ENCODE data around the gene HSPA5.
A peak's percentile ranks its signal among the peaks of the same experiment; 100 is the strongest.
"Not testable (repeated sequence)": the region's sequence is repeated elsewhere in the genome, so short reads cannot be mapped to it uniquely, and the experiment has no call there.

HSPA5 gene

GRCh38 chr9:125241863-125242739 is 958 bp upstream of the HSPA5 start:
- no peak for DNase-seq

GRCh38 chr9:125240649-125240999 is 519 bp downstream of the HSPA5 start:
- no peak for DNase-seq

DNA sequence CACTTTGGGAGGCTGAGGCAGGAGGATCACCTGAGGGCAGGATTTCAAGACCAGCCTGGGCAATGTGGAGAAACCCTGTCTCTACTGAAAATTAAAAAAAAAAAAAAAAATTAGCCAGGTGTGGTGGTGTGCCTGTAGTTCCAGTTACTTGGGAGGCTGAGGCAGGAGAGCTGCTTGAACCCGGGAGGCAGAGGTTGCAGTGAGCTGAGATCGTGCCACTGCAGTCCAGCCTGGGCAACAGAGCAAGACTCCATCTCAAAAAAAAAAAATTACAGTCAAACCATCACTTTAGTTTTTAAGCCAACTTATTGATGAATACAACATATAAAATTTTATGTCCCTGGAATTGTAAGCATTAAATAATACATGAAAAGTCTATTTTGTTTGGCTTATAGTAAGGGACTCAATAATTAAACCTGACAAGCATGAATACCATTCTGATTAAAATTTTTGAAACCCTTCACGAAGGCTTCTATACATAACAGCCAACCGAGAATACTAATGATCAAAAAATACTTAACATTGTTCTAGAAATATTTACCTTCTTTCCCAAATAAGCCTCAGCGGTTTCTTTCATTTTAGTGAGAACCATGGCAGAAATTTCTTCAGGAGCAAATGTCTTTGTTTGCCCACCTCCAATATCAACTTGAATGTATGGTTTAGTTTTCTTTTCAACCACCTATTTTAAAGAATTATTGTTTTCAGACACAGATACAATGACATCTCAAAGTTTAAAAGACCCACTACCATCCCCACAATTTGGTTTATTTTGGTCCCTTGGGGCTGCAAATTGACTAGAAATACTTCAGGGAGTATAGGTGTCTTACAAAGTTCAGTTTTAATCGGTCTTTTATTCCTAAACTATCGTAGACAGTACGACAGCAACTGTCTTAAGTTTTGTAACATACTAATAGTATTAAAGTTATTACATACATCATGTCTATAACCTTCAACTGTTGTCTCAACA is 1.2 kb downstream of the HSPA5 start:
- DNase-seq = no peak

- no peak for DNase-seq
These were observed 2.2 kb downstream of the HSPA5 start for GRCh38 chr9:125238915-125239446.

DNA sequence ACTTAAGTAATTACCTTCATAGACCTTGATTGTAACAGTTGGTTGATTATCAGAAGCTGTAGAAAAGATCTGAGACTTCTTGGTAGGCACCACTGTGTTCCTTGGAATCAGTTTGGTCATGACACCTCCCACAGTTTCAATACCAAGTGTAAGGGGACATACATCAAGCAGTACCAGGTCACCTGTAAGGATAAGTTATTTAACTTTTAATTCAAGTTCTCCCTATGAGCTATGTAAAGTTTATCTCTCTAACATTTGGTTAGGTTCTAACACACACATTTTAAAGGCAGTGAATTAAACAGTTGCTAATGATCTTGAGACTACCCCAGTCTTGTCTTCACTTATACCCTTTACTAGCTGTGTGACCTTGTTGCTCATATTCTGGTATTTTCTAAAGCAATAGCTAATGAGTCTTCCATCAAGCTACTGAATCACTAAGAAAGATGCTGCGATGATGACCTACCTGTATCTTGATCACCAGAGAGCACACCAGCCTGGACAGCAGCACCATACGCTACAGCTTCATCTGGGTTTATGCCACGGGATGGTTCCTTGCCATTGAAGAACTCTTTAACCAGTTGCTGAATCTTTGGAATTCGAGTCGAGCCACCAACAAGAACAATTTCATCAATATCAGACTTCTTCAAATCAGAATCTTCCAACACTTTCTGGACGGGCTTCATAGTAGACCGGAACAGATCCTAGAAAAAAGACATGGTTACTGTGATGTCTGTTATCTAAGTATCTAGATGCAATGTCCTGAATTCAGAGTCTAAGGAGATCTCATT is 2.8 kb downstream of the HSPA5 start:
- DNase-seq = no peak

GRCh38 chr9:125236520-125237159 is 4.5 kb downstream of the HSPA5 start:
- DNase-seq = not testable (repeated sequence)

GRCh38 chr9:125235804-125236519 is 5.2 kb downstream of the HSPA5 start:
- DNase-seq = no peak

DNA sequence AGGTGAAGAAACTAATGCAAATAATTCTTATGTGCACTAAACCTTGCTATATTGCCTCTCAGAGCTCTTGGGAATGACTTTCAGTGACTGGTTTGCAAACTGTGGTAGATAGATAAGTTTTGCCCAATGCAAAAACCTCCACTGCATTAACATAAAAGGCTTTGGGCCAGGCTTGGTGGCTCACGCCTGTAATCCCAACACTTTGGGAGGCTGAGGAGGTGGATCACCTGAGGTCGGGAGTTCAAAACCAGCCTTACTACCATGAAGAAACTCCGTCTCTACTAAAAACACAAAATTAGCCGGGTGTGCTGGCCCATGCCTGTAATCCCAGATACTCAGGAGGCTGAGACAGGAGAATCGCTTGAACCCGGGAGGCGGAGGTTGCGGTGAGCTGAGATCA is 7.0 kb downstream of the HSPA5 start:
- DNase-seq = not testable (repeated sequence)

GRCh38 chr9:125233678-125234077 is 7.5 kb downstream of the HSPA5 start:
- DNase-seq = no peak

- DNase-seq = no peak
These were observed 13.4 kb downstream of the HSPA5 start for GRCh38 chr9:125227761-125228160.

GRCh38 chr9:125224858-125225257 is 16.3 kb downstream of the HSPA5 start:
- DNase-seq = not testable (repeated sequence)

- no peak for DNase-seq
These were observed 22.5 kb downstream of the HSPA5 start for GRCh38 chr9:125218621-125219020.

- no peak for DNase-seq
These were observed 27.0 kb downstream of the HSPA5 start for GRCh38 chr9:125214186-125214585.

DNA sequence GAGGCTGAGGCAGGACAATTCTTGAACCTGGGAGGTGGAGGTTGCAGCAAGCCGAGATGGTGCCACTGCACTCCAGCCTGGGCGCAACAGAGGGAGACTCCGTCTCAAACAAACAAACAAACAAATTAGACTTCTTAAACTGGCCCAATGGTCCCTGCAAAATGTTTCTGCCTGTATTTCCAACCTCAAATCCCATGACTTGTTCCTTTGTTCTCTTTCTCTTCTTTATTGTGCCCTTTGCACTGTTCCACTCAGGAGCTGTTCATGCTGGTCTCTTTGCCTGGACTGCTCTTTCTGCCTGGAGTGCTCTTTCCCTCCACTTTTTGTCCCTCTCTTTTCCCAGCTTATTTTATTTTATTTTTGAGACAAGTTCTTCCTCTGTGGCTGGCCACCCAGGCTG is 36.7 kb downstream of the HSPA5 start:
- DNase-seq = no peak

DNA sequence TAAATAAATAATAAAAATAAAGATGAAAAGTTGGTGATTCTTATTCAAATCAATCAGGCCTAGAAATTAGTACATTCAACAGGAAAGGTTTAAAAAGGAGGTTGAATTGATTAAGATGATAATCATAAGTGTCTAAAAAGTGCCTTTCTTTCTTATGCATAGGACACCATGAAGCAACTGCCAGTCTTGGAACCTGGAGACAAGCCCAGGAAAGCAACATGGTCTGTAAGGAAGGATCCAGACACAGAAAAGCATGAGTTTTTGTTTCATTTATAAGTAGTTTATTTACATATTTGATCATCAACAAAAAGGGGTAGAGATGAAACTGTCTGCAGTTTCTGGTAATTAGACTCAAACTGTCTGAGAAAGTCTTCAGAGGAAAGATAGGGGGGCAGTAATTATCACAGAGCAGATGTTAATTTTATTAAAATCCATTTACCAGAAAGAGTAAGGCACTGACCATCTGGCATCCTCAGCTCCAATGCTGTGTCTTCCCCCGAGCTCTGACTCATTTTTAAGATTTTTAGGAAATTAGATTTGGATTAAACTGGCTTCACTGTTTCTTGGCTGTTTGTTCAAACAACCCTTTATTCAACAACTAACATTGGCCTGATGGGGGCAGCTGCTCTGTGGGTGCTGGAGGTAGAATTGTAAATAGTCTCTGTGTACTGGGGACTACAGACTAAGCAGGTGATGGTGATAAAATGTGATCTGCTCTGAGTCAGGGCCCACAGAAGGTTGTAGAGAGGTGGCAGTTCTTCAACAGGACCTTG is 38.1 kb downstream of the HSPA5 start:
- no peak for DNase-seq

DNA sequence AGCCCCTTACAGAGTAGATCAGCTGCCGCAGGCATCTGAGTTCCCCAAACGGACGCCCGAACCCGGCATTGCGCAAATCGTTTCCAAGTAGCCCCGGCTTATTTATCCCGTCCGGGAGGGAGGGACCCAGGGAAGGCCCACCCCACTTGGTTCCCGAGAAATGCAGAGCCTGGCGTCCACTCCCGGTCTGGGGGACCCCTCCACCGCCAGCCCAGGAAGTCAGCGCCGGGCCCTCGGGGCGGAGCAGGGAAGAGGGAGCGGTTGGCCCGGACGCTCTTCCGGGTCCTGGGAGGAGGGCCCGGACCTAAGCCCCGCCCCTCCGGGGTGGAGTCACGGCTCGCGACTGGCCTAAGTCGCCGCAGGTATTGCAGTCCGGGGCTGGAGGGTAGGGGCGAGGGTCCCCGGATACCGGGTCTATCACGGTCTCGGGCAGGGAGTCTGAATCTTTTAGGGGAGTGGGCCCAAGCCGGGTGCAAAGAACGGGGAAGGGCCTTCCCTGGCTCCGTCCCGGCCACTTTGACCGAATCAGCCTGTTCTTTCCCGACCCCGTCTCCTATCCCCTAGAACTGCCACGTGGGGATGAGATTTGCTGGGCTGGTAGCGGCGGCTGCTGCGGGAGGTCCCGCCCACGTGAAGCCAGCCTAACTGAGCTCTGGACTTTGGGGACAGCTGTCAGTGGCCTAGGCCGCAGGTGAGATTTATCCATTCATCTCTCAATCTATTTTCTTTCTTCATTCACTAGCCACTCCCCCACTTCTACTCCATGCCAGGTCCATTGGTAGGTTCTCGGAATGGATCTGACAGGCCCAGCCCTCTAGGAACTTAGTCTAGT is 40.7 kb downstream of the HSPA5 start, which contains the start of gene RABEPK:
RABEPK (plus strand) TSS at position 327 of the 832 bp plus-strand sequence. CDS start 2,472 bp downstream, outside the sequence.
- DNase-seq = peak; percentile 92

- DNase-seq = not testable (repeated sequence)
These were observed 45.6 kb downstream of the HSPA5 start for GRCh38 chr9:125195591-125195990.

GRCh38 chr9:125194466-125194865 is 46.7 kb downstream of the HSPA5 start:
- DNase-seq = peak; percentile 25

DNA sequence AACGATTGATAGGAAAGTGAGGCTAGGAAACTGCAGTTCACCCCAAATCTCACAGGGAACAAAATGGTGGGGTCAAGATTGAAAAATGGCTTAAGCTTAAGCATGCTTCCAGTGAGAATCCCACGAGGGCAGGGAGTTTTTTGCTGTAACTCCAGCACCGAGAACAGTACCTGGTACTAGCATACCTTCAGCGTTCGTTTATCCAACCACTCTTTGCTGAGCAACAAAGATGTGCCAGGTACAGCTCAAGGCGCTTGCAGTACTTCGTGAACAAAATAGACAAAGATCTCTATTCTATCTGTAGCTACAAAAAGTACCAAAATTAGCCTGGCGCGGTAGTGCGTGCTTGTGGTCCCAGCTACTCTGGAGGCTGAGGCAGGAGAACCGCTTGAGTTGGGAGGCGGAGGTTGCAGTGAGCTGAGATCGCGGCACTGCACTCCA is 50.8 kb downstream of the HSPA5 start:
- peak; percentile 32 for DNase-seq
